ENCODE measurements around the gene SLC9A5. TPM values are rescaled to one million over a fixed set of nuclear protein-coding genes. Genes with fewer than 3 reads are reported as not detected.

SLC9A5 gene
- total and polyA plus RNA-seq, 9 donors, result 0.36 to 3.1 (median 1.2) TPM

DNA sequence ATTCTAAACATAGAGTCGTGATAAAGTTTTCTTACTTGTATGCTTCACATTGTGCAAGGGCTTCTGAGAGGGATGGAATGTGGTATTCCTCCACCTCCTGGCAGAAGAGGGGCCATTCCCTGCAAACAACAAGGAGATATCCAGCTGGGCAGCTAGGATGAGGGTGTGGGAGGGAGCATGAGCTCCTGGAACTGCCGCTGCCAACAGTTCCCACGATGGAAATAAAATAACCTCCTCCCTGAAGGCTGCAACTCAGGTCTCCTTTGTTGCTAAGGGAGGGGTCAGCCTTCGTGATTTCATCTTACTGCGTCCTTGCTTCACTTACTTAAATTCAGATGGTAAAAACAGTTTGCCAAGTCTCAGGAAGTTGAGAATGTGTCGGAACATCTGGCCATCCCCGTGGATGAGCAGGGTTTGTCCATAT, 46.2 kb downstream of the SLC9A5 start:
- 6 to 12% (median 10%) methylated on average over 7 of the region's 7 CpGs for WGBS, 3 donors
- Histone ChIP-seq H3K4me1 (ENCODE audit: insufficient read depth) (no peaks in the 10 kb centered on the region), H3K27ac (no peak overlapping the region), H3K9me3 (no peaks in the 10 kb centered on the region), H3K36me3 (no peaks in the 10 kb centered on the region), H3K4me3 (no peak overlapping the region), H3K27me3 (no peaks in the 10 kb centered on the region)
- no peak for DNase-seq
- intact Hi-C loops (cut with DNase I), result no loop called here
- TF ChIP-seq CTCF (IDR thresholded peaks at IDR 0.05), result no peak
- TF ChIP-seq POLR2A (IDR thresholded peaks at IDR 0.05), result no peak
- no peak for TF ChIP-seq EP300 (IDR thresholded peaks at IDR 0.05)

DNA sequence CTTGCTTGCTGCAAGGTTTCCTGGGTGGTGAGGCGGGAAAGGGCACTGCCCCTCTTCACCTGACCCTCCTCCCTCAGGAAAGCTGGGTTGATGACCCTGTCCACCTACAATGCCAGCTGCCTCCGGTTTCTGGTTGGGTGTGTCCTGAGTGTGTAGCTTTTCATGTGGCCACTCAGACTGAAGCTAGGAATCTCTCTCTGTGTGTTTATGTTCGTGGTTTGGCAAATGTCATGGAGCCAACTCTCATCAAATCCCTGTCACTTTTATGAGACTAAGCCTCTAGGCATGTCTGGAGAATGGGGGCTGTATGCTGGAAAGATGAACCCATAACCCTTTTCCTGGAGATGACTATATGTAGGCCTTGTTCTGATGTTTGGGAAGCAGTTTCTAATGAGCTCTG, 47.6 kb downstream of the SLC9A5 start:
- TF ChIP-seq CTCF (IDR thresholded peaks at IDR 0.05), result no peak
- no peak for TF ChIP-seq EP300 (IDR thresholded peaks at IDR 0.05)
- no peak for TF ChIP-seq POLR2A (IDR thresholded peaks at IDR 0.05)
- H3K4me1 ChIP-seq (ENCODE audit: insufficient read depth), result no peaks in the 10 kb centered on the region
- H3K27ac ChIP-seq, result no peak overlapping the region
- H3K9me3 ChIP-seq, result no peaks in the 10 kb centered on the region
- 55 to 61% (median 58%) methylated on average over 3 of the region's 3 CpGs for WGBS, 3 donors
- DNase-seq, result no peak
- H3K4me3 ChIP-seq, result no peak overlapping the region
- H3K36me3 ChIP-seq, result no peaks in the 10 kb centered on the region
- H3K27me3 ChIP-seq, result no peaks in the 10 kb centered on the region
- intact Hi-C loops (cut with DNase I), result no loop called here

- H3K27me3 ChIP-seq, result no peaks in the 10 kb centered on the region
- no peaks in the 10 kb centered on the region for H3K9me3 ChIP-seq
- H3K4me1 ChIP-seq (ENCODE audit: insufficient read depth), result no peaks in the 10 kb centered on the region
- intact Hi-C loops (cut with DNase I), result no loop called here
- DNase-seq, result no peak
- no peak for TF ChIP-seq CTCF (IDR thresholded peaks at IDR 0.05)
- TF ChIP-seq EP300 (IDR thresholded peaks at IDR 0.05), result no peak
- no peak overlapping the region for H3K4me3 ChIP-seq
- WGBS, 3 donors, result 95 to 98% (median 96%) methylated on average over 9 of the region's 9 CpGs
- no peaks in the 10 kb centered on the region for H3K36me3 ChIP-seq
- no peak overlapping the region for H3K27ac ChIP-seq
Observed at GRCh38 chr16:67298277-67298676, 49.5 kb downstream of the SLC9A5 start.

- no peak for TF ChIP-seq CTCF (IDR thresholded peaks at IDR 0.05)
- TF ChIP-seq POLR2A (IDR thresholded peaks at IDR 0.05), result no peak
- no peak for TF ChIP-seq EP300 (IDR thresholded peaks at IDR 0.05)
- WGBS, 3 donors, result 93 to 96% (median 95%) methylated on average over 15 of the region's 15 CpGs
- H3K27me3 ChIP-seq, result no peaks in the 10 kb centered on the region
- H3K27ac ChIP-seq, result no peak overlapping the region
- intact Hi-C loops (cut with DNase I), result no loop called here
- H3K9me3 ChIP-seq, result no peaks in the 10 kb centered on the region
- DNase-seq, result no peak
- no peak overlapping the region for H3K4me3 ChIP-seq
- H3K36me3 ChIP-seq, result no peaks in the 10 kb centered on the region
- no peaks in the 10 kb centered on the region for H3K4me1 ChIP-seq (ENCODE audit: insufficient read depth)
Observed at GRCh38 chr16:67299269-67299668, 50.5 kb downstream of the SLC9A5 start.

Data from ovary (tissue), 9 donors.